ENCODE measurements around the gene TRAK1. TPM values are rescaled to one million over a fixed set of nuclear protein-coding genes. Genes with fewer than 3 reads are reported as not detected.
A peak's percentile ranks its signal among the peaks of the same experiment; 100 is the strongest.

The TRAK1 gene
- total and polyA plus RNA-seq, 2 donors (not counting 1 experiment from before 2014, with no cell fraction given) = 71.3 to 129 TPM

- no peak for TF ChIP-seq EZH2 (IDR thresholded peaks at IDR 0.05; ENCODE audit: borderline replicate concordance, insufficient read depth, low read depth, low read length, poor library complexity, severe bottlenecking)
- TF ChIP-seq, protein P1, sequence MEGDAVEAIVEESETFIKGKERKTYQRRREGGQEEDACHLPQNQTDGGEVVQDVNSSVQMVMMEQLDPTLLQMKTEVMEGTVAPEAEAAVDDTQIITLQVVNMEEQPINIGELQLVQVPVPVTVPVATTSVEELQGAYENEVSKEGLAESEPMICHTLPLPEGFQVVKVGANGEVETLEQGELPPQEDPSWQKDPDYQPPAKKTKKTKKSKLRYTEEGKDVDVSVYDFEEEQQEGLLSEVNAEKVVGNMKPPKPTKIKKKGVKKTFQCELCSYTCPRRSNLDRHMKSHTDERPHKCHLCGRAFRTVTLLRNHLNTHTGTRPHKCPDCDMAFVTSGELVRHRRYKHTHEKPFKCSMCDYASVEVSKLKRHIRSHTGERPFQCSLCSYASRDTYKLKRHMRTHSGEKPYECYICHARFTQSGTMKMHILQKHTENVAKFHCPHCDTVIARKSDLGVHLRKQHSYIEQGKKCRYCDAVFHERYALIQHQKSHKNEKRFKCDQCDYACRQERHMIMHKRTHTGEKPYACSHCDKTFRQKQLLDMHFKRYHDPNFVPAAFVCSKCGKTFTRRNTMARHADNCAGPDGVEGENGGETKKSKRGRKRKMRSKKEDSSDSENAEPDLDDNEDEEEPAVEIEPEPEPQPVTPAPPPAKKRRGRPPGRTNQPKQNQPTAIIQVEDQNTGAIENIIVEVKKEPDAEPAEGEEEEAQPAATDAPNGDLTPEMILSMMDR (IDR thresholded peaks at IDR 0.05) = no peak
- Histone ChIP-seq H3K4me2 (replicated peaks; ENCODE audit: low read depth, low read length, poor library complexity, severe bottlenecking) (peak overlapping the region; percentile 74), H3K27me3 (replicated peaks in 1 of 4; ENCODE audit: control extremely low read depth in 1 of 4, control insufficient read depth in 3 of 4, insufficient read depth in 4 of 4, low read length in 3 of 4) (no peaks in the 10 kb centered on the region), H3K36me3 (replicated peaks in 1 of 2; ENCODE audit: control extremely low read depth in 1 of 2, control insufficient read depth in 1 of 2, extremely low read depth in 1 of 2, insufficient read depth in 2 of 2, low read length in 1 of 2) (peaks cover 0 to 5% of the 10 kb centered on the region in 2 experiments), H3K79me2 (ENCODE audit: control insufficient read depth, insufficient read depth, low read length) (peaks cover 99% of the 10 kb centered on the region), H4K20me1 (ENCODE audit: control insufficient read depth, insufficient read depth, low read length, poor library complexity, severe bottlenecking) (peaks cover 5% of the 10 kb centered on the region), H3K4me1 (ENCODE audit: control insufficient read depth in 2 of 2, insufficient read depth in 2 of 2, low read length in 2 of 2) (peaks cover 61 to 73% of the 10 kb centered on the region in 2 donors), H3K4me3 (ENCODE audit: control extremely low read depth in 1 of 5, extremely low read depth in 1 of 5, insufficient read depth in 1 of 5, low read depth in 2 of 5, low read length in 4 of 5) (peak overlapping the region in 2 of 5 experiments; percentile 3 to 35), H3K9ac (ENCODE audit: low read length) (peak overlapping the region; percentile 48), H2AFZ (ENCODE audit: insufficient read depth, low read depth, low read length, poor library complexity, severe bottlenecking) (no peak overlapping the region), H3K9me3 (ENCODE audit: control extremely low read depth in 1 of 3, control insufficient read depth in 2 of 3, insufficient read depth in 1 of 3, low read length in 2 of 3) (peaks cover 0 to 8% (median 0%) of the 10 kb centered on the region in 3 donors), H3K27ac (ENCODE audit: low read length in 2 of 2) (peak overlapping the region; percentile 51 to 80)
- H3K4me3 Mint-ChIP-seq = peak overlapping the region; percentile 78
- ChIA-PET POLR2A (interaction anchor here (0.5 kb wide), 1 partner anchor 58 kb away, joined by 4 read pairs; no protein-coding TSS in a partner anchor), CTCF (interaction anchor here (1.4 to 1.6 kb wide), 2 partner anchors 12 to 26 kb away, joined by 8 to 12 read pairs; no protein-coding TSS in a partner anchor)
- no peaks in the 10 kb centered on the region for H3K9me3 Mint-ChIP-seq (ENCODE audit: insufficient read depth)
- DNase-seq (no peak), ATAC-seq (ENCODE audit: low read depth) (peak; percentile 42)
- no peaks in the 10 kb centered on the region for H3K27me3 Mint-ChIP-seq
- H3K4me1 Mint-ChIP-seq = peaks cover 80% of the 10 kb centered on the region
- 33% methylated on average over 7 of the region's 7 CpGs for WGBS (ENCODE audit: insufficient coverage)
- H3K27ac Mint-ChIP-seq = peak overlapping the region; percentile 82
- intact Hi-C loops (cut with micrococcal nuclease) = loop anchor here (2.0 kb wide), 1 partner anchor 16 kb away; no protein-coding TSS in a partner anchor
Observed at GRCh38 chr3:42072831-42073301, 18.3 kb upstream of the TRAK1 start.

- ATAC-seq (ENCODE audit: low read depth) (no peak), DNase-seq (no peak)
- Histone ChIP-seq H3K36me3 (replicated peaks in 1 of 2; ENCODE audit: control extremely low read depth in 1 of 2, control insufficient read depth in 1 of 2, extremely low read depth in 1 of 2, insufficient read depth in 2 of 2, low read length in 1 of 2) (peaks cover 0 to 10% of the 10 kb centered on the region in 2 experiments), H3K27ac (ENCODE audit: low read length in 2 of 2) (peak overlapping the region in 1 of 2 donors; percentile 57), H3K9me3 (ENCODE audit: control extremely low read depth in 1 of 3, control insufficient read depth in 2 of 3, insufficient read depth in 1 of 3, low read length in 2 of 3) (peaks cover 0 to 8% (median 0%) of the 10 kb centered on the region in 3 donors), H4K20me1 (ENCODE audit: control insufficient read depth, insufficient read depth, low read length, poor library complexity, severe bottlenecking) (peaks cover 12% of the 10 kb centered on the region), H2AFZ (ENCODE audit: insufficient read depth, low read depth, low read length, poor library complexity, severe bottlenecking) (no peak overlapping the region), H3K4me1 (ENCODE audit: control insufficient read depth in 2 of 2, insufficient read depth in 2 of 2, low read length in 2 of 2) (peaks cover 62 to 68% of the 10 kb centered on the region in 2 donors), H3K9ac (ENCODE audit: low read length) (no peak overlapping the region), H3K27me3 (replicated peaks in 1 of 4; ENCODE audit: control extremely low read depth in 1 of 4, control insufficient read depth in 3 of 4, insufficient read depth in 4 of 4, low read length in 3 of 4) (no peaks in the 10 kb centered on the region), H3K79me2 (ENCODE audit: control insufficient read depth, insufficient read depth, low read length) (peaks cover 99% of the 10 kb centered on the region), H3K4me2 (replicated peaks; ENCODE audit: low read depth, low read length, poor library complexity, severe bottlenecking) (no peak overlapping the region), H3K4me3 (ENCODE audit: control extremely low read depth in 1 of 5, extremely low read depth in 1 of 5, insufficient read depth in 1 of 5, low read depth in 2 of 5, low read length in 4 of 5) (no peak overlapping the region)
- Mint-ChIP-seq H3K9me3 (ENCODE audit: insufficient read depth) (no peaks in the 10 kb centered on the region), H3K4me3 (no peak overlapping the region), H3K4me1 (peaks cover 81% of the 10 kb centered on the region), H3K27ac (peak overlapping the region; percentile 54), H3K27me3 (no peaks in the 10 kb centered on the region)
- CTCF ChIA-PET = no interaction called here
- no peak for TF ChIP-seq EZH2 (IDR thresholded peaks at IDR 0.05; ENCODE audit: borderline replicate concordance, insufficient read depth, low read depth, low read length, poor library complexity, severe bottlenecking)
- TF ChIP-seq, protein P1 (IDR thresholded peaks at IDR 0.05) = no peak
- intact Hi-C loops (cut with micrococcal nuclease) = no loop called here
- POLR2A ChIA-PET = no interaction called here
- WGBS (ENCODE audit: insufficient coverage) = 96% methylated on average over 4 of the region's 5 CpGs
Observed at GRCh38 chr3:42077785-42078184, 13.4 kb upstream of the TRAK1 start.

Measured in B cell (primary cell).